Heart right ventricle (tissue), 16 donors: Measurements from ENCODE around the gene MXD4. TPM values are rescaled to one million over a fixed set of nuclear protein-coding genes. Genes with fewer than 3 reads are reported as not detected.

Experiments
- ATAC-seq, 8 donors: fragments of 200-7000 bp; cut with Tn5 transposase; one replicate each; pipeline ENCODE4 v1.9.1; 2020; ENCODE audit warnings: mild to moderate bottlenecking in 8 of 8, moderate library complexity in 8 of 8, moderate number of reproducible peaks in 1 of 8
- DNase-seq, 2 donors: peaks; one replicate each; pipeline ENCODE4 v3.0.0-alpha.2; 2020
- H3K27ac ChIP-seq, 10 donors: fragments of 200-600 bp; sonication (generic) in 2 of 10; one replicate each; pipeline versions ENCODE4 v1.5.0 to v1.8.0; 2020 to 2022; ENCODE audit warnings: mild to moderate bottlenecking in 3 of 10
- H3K27me3 ChIP-seq, 7 donors: fragments of 200-600 bp; one replicate each; pipeline ENCODE4 v1.8.0; 2021 to 2022; ENCODE audit warnings: mild to moderate bottlenecking in 2 of 7
- H3K36me3 ChIP-seq, 9 donors: fragments of 200-600 bp; sonication (generic) in 1 of 9; one replicate each; pipeline versions ENCODE4 v1.5.0 to v1.8.0; 2020 to 2022; ENCODE audit warnings: mild to moderate bottlenecking in 2 of 9
- H3K4me1 ChIP-seq, 9 donors: fragments of 200-600 bp; sonication (generic) in 1 of 9; one replicate each; pipeline versions ENCODE4 v1.5.0 to v1.8.0; 2020 to 2022; ENCODE audit warnings: mild to moderate bottlenecking in 4 of 9
- H3K4me3 ChIP-seq, 10 donors: fragments of 200-600 bp; sonication (generic) in 2 of 10; one replicate each; pipeline versions ENCODE4 v1.5.0 to v1.8.0; 2020 to 2022; ENCODE audit warnings: mild to moderate bottlenecking in 7 of 10, moderate library complexity in 2 of 10
- H3K9me3 ChIP-seq, 11 donors: fragments of 200-600 bp in 10 of 11; sonication (generic) in 2 of 11; one replicate each; pipeline versions ENCODE4 v1.5.0 to v1.8.0; 2013 to 2022; ENCODE audit warnings: mild to moderate bottlenecking in 2 of 11, control low read depth in 1 of 11, moderate library complexity in 1 of 11
- CTCF ChIP-seq, 9 donors: fragments of 200-600 bp; sonication (generic) in 2 of 9; IDR thresholded peaks; one replicate each; pipeline versions ENCODE4 v1.5.0 to v1.8.0; 2021 to 2022; ENCODE audit warnings: antibody characterized with exemption in 9 of 9, mild to moderate bottlenecking in 5 of 9, moderate library complexity in 1 of 9
- WGBS, 2 donors: extraction: QIAGEN DNeasy Blood & Tissue Kit; methylation state at CpG; one replicate each; pipeline ENCODE4 v1.1.7; 2013; ENCODE audit warnings: inconsistent platforms in 1 of 2; 5-methylcytosine and 5-hydroxymethylcytosine counted together
- intact Hi-C, 10 donors: fragments of 100-400 bp; cut with DNase I; formaldehyde crosslinking; loops; one replicate each; pipeline versions ENCODE4 v1.11.1 to v1.14.2; 2022
- long read RNA-seq, 3 donors: library from polyadenylated mRNA; unstranded; transcript quantifications; one replicate each; pipeline ENCODE4 v2.0.0, GENCODE V29; 2020 to 2021
- polyA plus RNA-seq, 2 donors: library from polyadenylated mRNA; stranded (reverse); fragments of 200-250 nt; gene quantifications; one replicate each; pipeline ENCODE4 v1.2.3, GENCODE V29; 2013
- total RNA-seq, 10 donors: library from RNA; stranded (reverse); fragmentation: NEBNext Ultra II Directional in 3 of 10; extraction: Animal tissue kit (Norgen Biotek cat#: 25700) in 3 of 10; gene quantifications; one replicate each; pipeline versions ENCODE4 v1.2.1 to v1.2.4, GENCODE V29; 2021 to 2023
- donor health status: Arrhythmogenic right ventricular cardiomyopathy.
- donor health status: ischemic (EF 13 %, LVEDD 7.1; RV severe dilation, severe dysfunction).
- donor health status: healthy with polysubstance abuse.
- donor health status: DM: no; HTN: yes; CAD: no.
- donor health status: DM: no; HTN: no; CAD: no.
- donor health status: ischemic (EF 25% LVEDD 6.9; RV normal size, moderate dysfunction).
- donor health status: ischemic (EF 25% LVEDD 5.7; RV mildly dilated, moderate dysfunction).
- donor health status: healthy.
- donor health status: DM: yes; HTN: yes; CAD: no.
- donor health status: Ischemic cardiomyopathy.
- donor health status: ischemic (EF 35%, LVEDD 5.7; RV mildly dilated, moderate dysfunction).
- donor health status: nonischemic (EF 11% LVEDD 7.7; RV severe dilation, severe dysfunction).
- donor health status: DM: yes; HTN: yes; CAD: no.
- donor health status: PGD.
- donor health status: ischemic (EF 29% LVEDD 5.4; RV normal size, mild dysfunction).
- donor health status: nonischemic (EF 23%, LVEDD 6.1; RV moderate dilation, normal function).

The MXD4 gene, protein sequence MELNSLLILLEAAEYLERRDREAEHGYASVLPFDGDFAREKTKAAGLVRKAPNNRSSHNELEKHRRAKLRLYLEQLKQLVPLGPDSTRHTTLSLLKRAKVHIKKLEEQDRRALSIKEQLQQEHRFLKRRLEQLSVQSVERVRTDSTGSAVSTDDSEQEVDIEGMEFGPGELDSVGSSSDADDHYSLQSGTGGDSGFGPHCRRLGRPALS
- total RNA-seq (10 to 100 TPM; 19.1 to 44.2 (median 27.9) TPM), polyA plus RNA-seq (10 to 100 TPM; 29.6 to 82.2 TPM)
- long read RNA-seq, donor 1, full-length matches to known transcripts = 105 of 147 reads
- long read RNA-seq, donor 1, partial matches to known transcripts = 3 of 147 reads
- long read RNA-seq, donor 1, other reads (novel, unspliced or antisense) = 39 of 147 reads
- long read RNA-seq, donor 2, full-length matches to known transcripts = 88 of 127 reads
- long read RNA-seq, donor 2, partial matches to known transcripts = 2 of 127 reads
- long read RNA-seq, donor 2, other reads (novel, unspliced or antisense) = 37 of 127 reads
- long read RNA-seq, donor 3, full-length matches to known transcripts = 3 of 14 reads
- long read RNA-seq, donor 3, partial matches to known transcripts = 0 of 14 reads
- long read RNA-seq, donor 3, other reads (novel, unspliced or antisense) = 11 of 14 reads

- no peak for DNase-seq
- no peaks in the 10 kb centered on the region for H3K9me3 ChIP-seq
- peaks cover 0 to 22% (median 0%) of the 10 kb centered on the region in 9 donors for H3K36me3 ChIP-seq
- peaks cover 48 to 82% (median 67%) of the 10 kb centered on the region in 9 donors for H3K4me1 ChIP-seq
- 0 to 1% methylated on average over 37 to 46 of the region's 46 CpGs for WGBS, 2 donors
- no peak for TF ChIP-seq CTCF (IDR thresholded peaks at IDR 0.05)
- no peak for ATAC-seq
- intact Hi-C loops = loop anchor here in 6 of 10 donors (2.0 to 10.0 kb wide), 3 partner anchors 19 to 156 kb away; partner anchors contain the start of genes CFAP99 (in 6 of the 6), ZFYVE28 (in 6 of the 6), HAUS3 (in 1 of the 6) and POLN (in 1 of the 6)
- peak within 1 kb of the TSS; percentile 95 to 100 (median 98) for H3K27ac ChIP-seq
- H3K27me3 ChIP-seq = no peaks in the 10 kb centered on the region
- H3K4me3 ChIP-seq = peak within 1 kb of the TSS; percentile 81 to 99 (median 96)
Measured at GRCh38 chr4:2261853-2262144, at the start of gene MXD4. Gene MXD4, minus strand, starts transcription at chr4:2262109. Its CDS starts 129 bp downstream, at chr4:2261980.

GRCh38 chr4:2306773-2307410 lies 45.0 kb upstream of the MXD4 start:
- no peak for ATAC-seq
- WGBS, 2 donors = 86 to 89% methylated on average over 10 of the region's 10 CpGs
- intact Hi-C loops = no loop called here
- Histone ChIP-seq H3K36me3 (peaks cover 0 to 7% (median 0%) of the 10 kb centered on the region in 9 donors), H3K27ac (no peak overlapping the region), H3K27me3 (no peaks in the 10 kb centered on the region), H3K4me1 (no peaks in the 10 kb centered on the region), H3K4me3 (no peak overlapping the region), H3K9me3 (peaks cover 0 to 50% (median 22%) of the 10 kb centered on the region in 11 donors)
- no peak for DNase-seq
- TF ChIP-seq CTCF (IDR thresholded peaks at IDR 0.05) = no peak

DNA sequence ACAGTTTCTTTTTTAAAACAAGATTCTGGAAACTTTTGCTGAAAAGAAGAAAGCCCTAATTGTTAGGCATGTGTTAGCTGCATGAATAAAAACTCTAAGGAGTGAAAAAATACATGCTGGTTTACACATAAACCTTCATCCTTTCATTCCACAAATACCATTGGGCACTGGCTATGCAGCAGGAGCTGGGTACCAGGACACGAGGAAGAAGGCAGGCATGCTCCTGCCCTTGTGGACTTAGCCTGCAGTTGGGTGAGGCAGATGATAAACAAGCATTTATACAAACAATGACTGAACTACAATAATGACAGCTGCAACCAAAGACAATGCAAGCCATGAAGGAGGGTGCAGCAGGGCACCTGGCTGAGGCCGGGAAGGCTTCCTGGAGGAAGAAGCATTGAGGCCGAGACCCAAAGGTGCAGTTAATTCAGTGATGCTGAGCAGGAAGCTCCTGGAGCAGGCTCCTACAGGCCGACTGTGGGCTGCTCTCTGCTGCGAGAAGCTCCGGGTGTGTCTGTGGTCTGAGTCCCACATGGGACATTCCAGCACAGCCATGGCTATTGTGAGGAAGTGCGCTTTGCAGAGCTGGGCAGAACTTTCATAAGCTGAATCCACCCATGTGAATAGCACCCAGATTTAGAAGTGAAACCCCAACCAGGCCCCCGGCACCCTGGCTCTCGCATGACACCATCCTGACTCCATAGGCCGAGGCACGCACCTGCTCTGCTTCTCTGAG lies 44.0 kb upstream of the MXD4 start:
- no peak for DNase-seq
- no peak overlapping the region for H3K4me3 ChIP-seq
- H3K9me3 ChIP-seq = peaks cover 0 to 41% (median 13%) of the 10 kb centered on the region in 11 donors
- no peak overlapping the region for H3K27ac ChIP-seq
- no peak for TF ChIP-seq CTCF (IDR thresholded peaks at IDR 0.05)
- intact Hi-C loops = no loop called here
- 74 to 82% methylated on average over 11 of the region's 11 CpGs for WGBS, 2 donors
- H3K36me3 ChIP-seq = peaks cover 0 to 7% (median 0%) of the 10 kb centered on the region in 9 donors
- H3K4me1 ChIP-seq = no peaks in the 10 kb centered on the region
- no peaks in the 10 kb centered on the region for H3K27me3 ChIP-seq
- no peak for ATAC-seq
